ENCODE measurements around the gene HTR2B.

- TF ChIP-seq JUND (IDR thresholded peaks at IDR 0.05) (no peak), ZBTB33 (IDR thresholded peaks at IDR 0.05; ENCODE audit: extremely low read depth, insufficient replicate concordance, low read length) (no peak), CTCF (IDR thresholded peaks at IDR 0.05 in 2 of 3, conservative IDR thresholded peaks at IDR 0.05 in 1 of 3; ENCODE audit: borderline replicate concordance in 1 of 3, insufficient read depth in 1 of 3, low read depth in 2 of 3, low read length in 2 of 3) (no peak), POLR2A (IDR thresholded peaks at IDR 0.05; ENCODE audit: borderline replicate concordance, extremely low read depth, insufficient read depth, insufficient read length) (no peak), POLR2AphosphoS5 (IDR thresholded peaks at IDR 0.05; ENCODE audit: low read depth, low read length) (no peak), MAX (IDR thresholded peaks at IDR 0.05) (no peak), YY1 (IDR thresholded peaks at IDR 0.05; ENCODE audit: extremely low read depth, insufficient replicate concordance, low read depth, low read length) (no peak)
Observed at GRCh38 chr2:231134910-231135655, 10.2 kb upstream of the HTR2B start.
